WI38 (cell line): ENCODE data around the gene SURF4.

Experiments
- H3K4me3 ChIP-seq: 2 replicates; pipeline ENCODE4 v1.5.1; 2011; ENCODE audit warnings: low read depth, mild to moderate bottlenecking, control low read depth, low read length
- CTCF ChIP-seq: IDR thresholded peaks from 2 replicates; pipeline ENCODE4 v1.5.1; 2012; ENCODE audit warnings: low read depth, mild to moderate bottlenecking, control low read depth, low read length

The SURF4 gene

GRCh38 chr9:133351526-133351907 lies 24.3 kb downstream of the SURF4 start:
- no peak overlapping the region for H3K4me3 ChIP-seq
- TF ChIP-seq CTCF: no peak

- H3K4me3 ChIP-seq: peak overlapping the region; percentile 99
- TF ChIP-seq CTCF: no peak
Measured at GRCh38 chr9:133349965-133350616, 25.8 kb downstream of the SURF4 start.

GRCh38 chr9:133348718-133349573 lies 26.9 kb downstream of the SURF4 start:
- peak overlapping the region; percentile 99 for H3K4me3 ChIP-seq
- TF ChIP-seq CTCF: no peak

- no peak for TF ChIP-seq CTCF
- peak within 1 kb of the TSS; percentile 99 for H3K4me3 ChIP-seq
Measured at GRCh38 chr9:133347985-133348717, 27.7 kb downstream of the SURF4 start, which contains the start of the genes MED22 and RPL7A. Gene MED22 (minus strand): TSS chr9:133348131. CDS start chr9:133346662, 1,469 bp downstream. Gene RPL7A (plus strand): TSS chr9:133348218. CDS start chr9:133348244, 26 bp downstream.

- TF ChIP-seq CTCF: no peak
- H3K4me3 ChIP-seq: peak overlapping the region; percentile 99
Measured at GRCh38 chr9:133347515-133347984, 28.3 kb downstream of the SURF4 start.

GRCh38 chr9:133346021-133346785 lies 29.7 kb downstream of the SURF4 start:
- H3K4me3 ChIP-seq: peak overlapping the region; percentile 99
- no peak for TF ChIP-seq CTCF
